GM12874 (cell line): Measurements from ENCODE around the gene CEP112.

Experiments used
- TF ChIP-seq, protein P1 (sequence below): IDR thresholded peaks from 2 replicates; pipeline ENCODE4 v1.5.1; 2011; ENCODE audit warnings: low read depth, mild to moderate bottlenecking, control low read depth, low read length, moderate library complexity; ENCODE audit not compliant: insufficient read depth

CEP112 gene

DNA sequence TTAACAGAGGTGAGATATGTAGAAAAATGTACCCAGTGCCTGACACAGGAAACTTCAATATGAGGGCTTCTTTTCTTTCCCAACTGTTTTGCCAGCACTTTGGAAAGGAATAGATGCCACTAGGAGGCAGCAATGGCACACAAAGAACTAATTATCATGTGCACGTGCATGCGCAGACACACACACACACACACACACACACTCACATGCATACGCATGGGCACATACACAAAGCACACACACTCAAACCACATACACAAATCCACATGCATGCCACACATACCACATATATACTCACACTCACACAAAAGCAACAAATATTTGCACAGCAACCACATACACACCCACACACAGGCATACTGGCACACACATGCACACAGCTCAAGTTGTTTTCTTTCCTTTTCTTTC, 8.8 kb upstream of the CEP112 start:
- TF ChIP-seq, protein P1, sequence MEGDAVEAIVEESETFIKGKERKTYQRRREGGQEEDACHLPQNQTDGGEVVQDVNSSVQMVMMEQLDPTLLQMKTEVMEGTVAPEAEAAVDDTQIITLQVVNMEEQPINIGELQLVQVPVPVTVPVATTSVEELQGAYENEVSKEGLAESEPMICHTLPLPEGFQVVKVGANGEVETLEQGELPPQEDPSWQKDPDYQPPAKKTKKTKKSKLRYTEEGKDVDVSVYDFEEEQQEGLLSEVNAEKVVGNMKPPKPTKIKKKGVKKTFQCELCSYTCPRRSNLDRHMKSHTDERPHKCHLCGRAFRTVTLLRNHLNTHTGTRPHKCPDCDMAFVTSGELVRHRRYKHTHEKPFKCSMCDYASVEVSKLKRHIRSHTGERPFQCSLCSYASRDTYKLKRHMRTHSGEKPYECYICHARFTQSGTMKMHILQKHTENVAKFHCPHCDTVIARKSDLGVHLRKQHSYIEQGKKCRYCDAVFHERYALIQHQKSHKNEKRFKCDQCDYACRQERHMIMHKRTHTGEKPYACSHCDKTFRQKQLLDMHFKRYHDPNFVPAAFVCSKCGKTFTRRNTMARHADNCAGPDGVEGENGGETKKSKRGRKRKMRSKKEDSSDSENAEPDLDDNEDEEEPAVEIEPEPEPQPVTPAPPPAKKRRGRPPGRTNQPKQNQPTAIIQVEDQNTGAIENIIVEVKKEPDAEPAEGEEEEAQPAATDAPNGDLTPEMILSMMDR, result 0 out of 2 replicates have a peak, but pooled peaks have one; percentile 24

DNA sequence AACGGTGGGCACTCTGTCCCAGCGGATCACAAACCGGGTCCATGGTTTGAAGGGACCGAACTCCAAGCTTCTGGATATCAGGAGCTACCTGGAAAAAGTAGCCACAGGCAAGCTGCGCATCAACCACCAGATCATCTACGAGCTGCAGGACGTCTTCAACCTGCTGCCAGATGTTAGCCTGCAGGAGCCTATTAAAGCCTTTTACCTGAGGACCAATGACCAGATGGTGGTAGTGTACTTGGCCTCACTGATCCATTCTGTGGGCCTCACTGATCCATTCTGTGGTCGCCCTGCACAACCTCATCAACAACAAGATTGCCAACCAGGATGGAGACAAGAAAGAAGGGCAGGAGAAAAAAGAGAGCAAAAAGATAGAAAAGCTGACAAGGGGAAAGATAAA, 6.3 kb upstream of the CEP112 start:
- TF ChIP-seq, protein P1, result no peak

DNA sequence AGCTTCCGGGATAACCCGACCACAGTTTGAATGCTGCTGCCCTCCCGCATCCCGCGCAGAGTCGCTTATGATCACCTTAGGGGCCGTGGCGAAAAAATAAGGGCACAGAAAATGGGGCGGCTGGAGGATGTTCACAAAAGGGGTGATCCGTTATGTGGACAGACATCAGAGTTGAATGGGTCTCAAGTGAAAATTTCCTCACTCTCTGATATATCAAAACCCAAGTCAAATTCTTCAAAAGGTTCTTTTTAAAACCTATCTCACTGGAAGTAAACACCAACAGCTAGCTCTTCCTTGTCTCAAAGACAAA, 400 bp upstream of the CEP112 start:
- TF ChIP-seq, protein P1, result no peak

DNA sequence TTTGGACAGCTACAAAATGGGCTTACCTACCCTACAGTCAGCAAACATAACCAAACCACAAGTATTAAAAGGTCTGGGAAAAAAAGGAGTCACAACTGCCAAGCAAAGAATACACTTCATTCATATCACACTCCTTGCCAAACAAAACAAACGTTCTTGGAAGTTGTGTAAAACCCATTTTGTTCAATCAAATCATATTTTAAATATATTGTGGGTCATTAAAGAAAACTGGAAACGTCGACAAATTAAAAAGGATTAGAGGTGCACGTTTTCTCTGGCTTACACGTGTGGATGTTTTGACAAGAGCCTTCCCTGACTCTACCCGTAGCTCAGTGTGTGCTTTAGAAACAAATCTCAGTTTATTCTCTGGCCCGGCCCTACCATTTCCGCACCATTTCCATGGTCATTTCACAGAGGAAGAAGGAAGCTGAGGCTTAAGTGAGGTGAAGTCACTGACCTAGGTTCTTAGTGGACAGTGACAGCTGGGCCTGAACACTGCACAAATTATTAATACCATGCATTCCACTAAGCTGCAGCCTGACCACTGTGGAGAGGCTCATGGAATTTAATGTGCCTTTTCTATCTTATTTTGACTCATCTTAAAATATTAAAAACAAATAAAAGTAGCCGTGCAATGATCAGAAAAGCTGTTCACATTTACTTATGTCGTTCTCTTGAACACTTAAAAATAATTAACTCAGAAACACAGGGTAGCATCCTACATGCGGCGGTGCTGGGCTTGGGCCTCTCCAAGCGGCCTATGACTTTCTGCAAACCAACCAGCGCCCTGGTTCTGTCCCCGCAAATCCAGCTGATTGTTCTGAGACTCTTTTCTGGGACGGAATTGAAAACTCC, 968 bp downstream of the CEP112 start:
- TF ChIP-seq, protein P1, result no peak

DNA sequence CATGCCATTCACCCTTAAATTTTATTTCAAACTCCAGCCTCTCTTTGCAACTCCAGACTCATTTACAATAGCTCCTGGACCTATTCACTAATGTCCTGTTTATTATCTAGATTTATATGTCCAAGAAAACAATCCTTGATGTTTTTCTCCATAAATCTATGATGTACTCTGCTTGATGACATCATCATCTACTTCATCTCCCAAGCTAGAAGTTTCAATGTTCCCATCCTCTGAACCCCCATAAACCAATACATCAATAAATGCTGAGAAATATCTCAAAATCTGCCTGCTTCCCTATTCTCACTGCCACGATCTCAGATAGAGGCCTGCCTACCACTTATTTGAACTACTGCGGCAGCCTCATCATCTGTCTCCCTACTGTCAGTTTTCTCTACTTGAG, 4.2 kb downstream of the CEP112 start:
- TF ChIP-seq, protein P1, result no peak

DNA sequence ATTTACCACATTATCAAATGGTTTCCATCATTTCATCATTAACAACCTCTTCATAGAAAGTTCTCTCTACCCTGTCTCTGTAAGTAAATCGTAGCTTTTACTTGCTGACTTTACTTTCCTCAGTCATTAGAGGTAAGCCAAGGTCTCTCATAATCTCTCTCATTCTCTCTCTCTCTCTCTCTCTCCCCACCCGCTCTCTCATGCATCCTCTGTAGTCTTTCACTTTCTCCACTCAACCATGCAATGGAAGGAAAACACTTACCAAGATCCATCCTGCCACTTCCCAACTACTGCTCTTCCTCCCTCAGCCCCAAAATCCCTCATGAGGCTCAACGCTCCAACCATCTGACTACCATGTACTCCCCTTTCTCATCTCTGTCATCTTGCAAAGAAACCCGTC, 6.1 kb downstream of the CEP112 start:
- TF ChIP-seq, protein P1, result no peak

DNA sequence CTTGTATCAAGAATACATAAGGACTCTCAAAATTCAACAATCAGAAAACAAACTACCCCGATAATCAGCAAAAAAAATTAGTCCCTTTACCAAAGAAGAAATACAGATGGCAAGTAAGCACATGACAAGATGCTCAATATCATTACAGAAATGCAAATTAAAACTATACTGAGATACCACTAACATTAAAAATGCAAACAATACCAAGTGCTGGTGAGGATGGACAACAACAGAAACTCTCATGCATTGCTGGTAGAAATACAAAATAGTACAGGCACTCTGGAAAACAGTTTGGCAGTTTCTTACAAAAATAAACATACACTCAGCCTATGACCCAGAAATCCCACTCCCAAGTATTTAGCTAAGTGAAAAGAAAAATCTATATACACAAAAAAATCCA, 7.5 kb downstream of the CEP112 start:
- TF ChIP-seq, protein P1, result no peak

DNA sequence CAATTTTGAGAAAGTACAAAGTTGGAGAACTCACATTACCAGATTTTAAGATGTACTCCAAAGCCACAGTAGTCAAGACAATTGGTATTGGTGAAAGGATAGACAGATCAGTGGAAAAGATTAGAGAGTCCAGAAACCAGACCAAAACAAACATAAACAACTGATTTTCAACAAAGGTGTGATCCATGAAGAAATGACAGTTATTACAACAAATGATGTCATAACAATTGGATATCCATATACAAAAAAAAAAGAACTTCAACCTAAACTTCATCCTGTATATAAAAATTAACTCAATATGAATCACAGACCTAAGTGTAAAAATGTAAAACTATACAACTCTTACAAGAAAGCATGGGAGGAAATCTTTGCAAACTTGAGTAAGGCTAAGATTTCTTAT, 8.4 kb downstream of the CEP112 start:
- TF ChIP-seq, protein P1, result no peak
